Fibroblast of lung (primary cell): ENCODE measurements around the gene CST5.

Experiments used
- CTCF ChIP-seq, 2 donors: IDR thresholded peaks in 1 of 2; conservative IDR thresholded peaks in 1 of 2; 1 replicate in 1 of 2; 2 replicates in 1 of 2; pipeline ENCODE4 v1.5.1; 2011 to 2012; ENCODE audit warnings: low read length in 2 of 2, control low read depth in 1 of 2, inconsistent platforms in 1 of 2, low read depth in 1 of 2, mild to moderate bottlenecking in 1 of 2
- EZH2 ChIP-seq: IDR thresholded peaks from 2 replicates; pipeline ENCODE4 v1.5.1; 2012; ENCODE audit warnings: low read length, control low read depth, mild to moderate bottlenecking; ENCODE audit errors: missing control alignments

- no peak for TF ChIP-seq CTCF (conservative IDR thresholded peaks at IDR 0.05 in 1 of 2, IDR thresholded peaks at IDR 0.05 in 1 of 2; ENCODE audit: low read depth in 1 of 2, low read length in 2 of 2)
- TF ChIP-seq EZH2: no peak
These were observed 869 bp upstream of the CST5 start for GRCh38 chr20:23880417-23880816.
